Lower lobe of right lung (tissue), 2 donors: Measurements from ENCODE around the gene NCOR2. TPM values are rescaled to one million over a fixed set of nuclear protein-coding genes. Genes with fewer than 3 reads are reported as not detected.

ENCODE experiments used
- ATAC-seq, 2 donors: fragments of 200-7000 bp; cut with Tn5 transposase; one replicate each; pipeline ENCODE4 v1.9.1; 2020 to 2022; ENCODE audit warnings: mild to moderate bottlenecking in 2 of 2, moderate library complexity in 2 of 2
- DNase-seq: peaks from one replicate; pipeline ENCODE4 v3.0.0-alpha.2; 2020
- H3K27ac ChIP-seq: fragments of 200-600 bp; one replicate; pipeline ENCODE4 v1.8.0; 2022
- H3K27me3 ChIP-seq: fragments of 200-600 bp; one replicate; pipeline ENCODE4 v1.8.0; 2022; ENCODE audit warnings: low read depth
- H3K36me3 ChIP-seq: fragments of 200-600 bp; one replicate; pipeline ENCODE4 v1.8.0; 2022; ENCODE audit warnings: mild to moderate bottlenecking
- H3K4me1 ChIP-seq: fragments of 200-600 bp; one replicate; pipeline ENCODE4 v1.8.0; 2022
- H3K4me3 ChIP-seq: fragments of 200-600 bp; one replicate; pipeline ENCODE4 v1.8.0; 2022; ENCODE audit warnings: mild to moderate bottlenecking
- H3K9me3 ChIP-seq: fragments of 200-600 bp; one replicate; pipeline ENCODE4 v1.8.0; 2022
- intact Hi-C: fragments of 100-400 bp; cut with DNase I; formaldehyde crosslinking; loops from one replicate; pipeline ENCODE4 v1.11.0; 2022
- total RNA-seq: library from RNA; stranded (reverse); fragmentation: NEBNext Ultra II Directional; extraction: Animal tissue kit (Norgen Biotek cat#: 25700); gene quantifications from one replicate; pipeline ENCODE4 v1.2.1, GENCODE V29; 2021
- TF ChIP-seq, protein P1 (sequence below): fragments of 200-600 bp; IDR thresholded peaks from one replicate; pipeline ENCODE4 v1.8.0; 2022; ENCODE audit warnings: antibody characterized with exemption, mild to moderate bottlenecking
- donor health status: DM: no; HTN: yes; CAD: no; lungs with severe emphysema.

Gene NCOR2
- total RNA-seq, 1 donor from 2014 or later: 318 TPM

- no peak overlapping the region for H3K4me3 ChIP-seq
- H3K9me3 ChIP-seq: no peaks in the 10 kb centered on the region
- DNase-seq: no peak
- TF ChIP-seq, protein P1, sequence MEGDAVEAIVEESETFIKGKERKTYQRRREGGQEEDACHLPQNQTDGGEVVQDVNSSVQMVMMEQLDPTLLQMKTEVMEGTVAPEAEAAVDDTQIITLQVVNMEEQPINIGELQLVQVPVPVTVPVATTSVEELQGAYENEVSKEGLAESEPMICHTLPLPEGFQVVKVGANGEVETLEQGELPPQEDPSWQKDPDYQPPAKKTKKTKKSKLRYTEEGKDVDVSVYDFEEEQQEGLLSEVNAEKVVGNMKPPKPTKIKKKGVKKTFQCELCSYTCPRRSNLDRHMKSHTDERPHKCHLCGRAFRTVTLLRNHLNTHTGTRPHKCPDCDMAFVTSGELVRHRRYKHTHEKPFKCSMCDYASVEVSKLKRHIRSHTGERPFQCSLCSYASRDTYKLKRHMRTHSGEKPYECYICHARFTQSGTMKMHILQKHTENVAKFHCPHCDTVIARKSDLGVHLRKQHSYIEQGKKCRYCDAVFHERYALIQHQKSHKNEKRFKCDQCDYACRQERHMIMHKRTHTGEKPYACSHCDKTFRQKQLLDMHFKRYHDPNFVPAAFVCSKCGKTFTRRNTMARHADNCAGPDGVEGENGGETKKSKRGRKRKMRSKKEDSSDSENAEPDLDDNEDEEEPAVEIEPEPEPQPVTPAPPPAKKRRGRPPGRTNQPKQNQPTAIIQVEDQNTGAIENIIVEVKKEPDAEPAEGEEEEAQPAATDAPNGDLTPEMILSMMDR: no peak
- H3K27ac ChIP-seq: no peak overlapping the region
- intact Hi-C loops: no loop called here
- H3K4me1 ChIP-seq: peaks cover 85% of the 10 kb centered on the region
- no peaks in the 10 kb centered on the region for H3K27me3 ChIP-seq
- no peak for ATAC-seq
- H3K36me3 ChIP-seq: no peaks in the 10 kb centered on the region
These were observed 7.1 kb downstream of the NCOR2 start for GRCh38 chr12:124560146-124560890.

- Histone ChIP-seq H3K27me3 (no peaks in the 10 kb centered on the region), H3K27ac (no peak overlapping the region), H3K9me3 (no peaks in the 10 kb centered on the region), H3K4me3 (no peak overlapping the region), H3K4me1 (peaks cover 85% of the 10 kb centered on the region), H3K36me3 (no peaks in the 10 kb centered on the region)
- intact Hi-C loops: no loop called here
- ATAC-seq (no peak), DNase-seq (no peak)
- TF ChIP-seq, protein P1: no peak
These were observed 8.0 kb downstream of the NCOR2 start for GRCh38 chr12:124559182-124560017.

GRCh38 chr12:124558313-124558712, 9.1 kb downstream of the NCOR2 start:
- no peak overlapping the region for H3K27ac ChIP-seq

GRCh38 chr12:124557518-124558223, 9.7 kb downstream of the NCOR2 start:
- ATAC-seq: no peak
- no peak overlapping the region for H3K27ac ChIP-seq
- no peak for DNase-seq

More at GRCh38 chr12:124558313-124558712, 9.1 kb downstream of the NCOR2 start:
- ATAC-seq (no peak), DNase-seq (no peak)
- no peaks in the 10 kb centered on the region for H3K36me3 ChIP-seq
- TF ChIP-seq, protein P1: no peak
- no peak overlapping the region for H3K4me3 ChIP-seq
- H3K27me3 ChIP-seq: no peaks in the 10 kb centered on the region
- H3K9me3 ChIP-seq: no peaks in the 10 kb centered on the region
- peaks cover 86% of the 10 kb centered on the region for H3K4me1 ChIP-seq
- intact Hi-C loops: no loop called here

More at GRCh38 chr12:124557518-124558223, 9.7 kb downstream of the NCOR2 start:
- H3K9me3 ChIP-seq: no peaks in the 10 kb centered on the region
- no peak overlapping the region for H3K4me3 ChIP-seq
- intact Hi-C loops: no loop called here
- TF ChIP-seq, protein P1: no peak
- no peaks in the 10 kb centered on the region for H3K27me3 ChIP-seq
- no peaks in the 10 kb centered on the region for H3K36me3 ChIP-seq
- H3K4me1 ChIP-seq: peaks cover 87% of the 10 kb centered on the region
